Islet precursor cell (in vitro differentiated cells): ENCODE measurements around the gene TRPM2.

Source experiments
- DNase-seq: peaks from one replicate; pipeline ENCODE4 v3.0.0-alpha.2; 2018

Gene TRPM2

DNA sequence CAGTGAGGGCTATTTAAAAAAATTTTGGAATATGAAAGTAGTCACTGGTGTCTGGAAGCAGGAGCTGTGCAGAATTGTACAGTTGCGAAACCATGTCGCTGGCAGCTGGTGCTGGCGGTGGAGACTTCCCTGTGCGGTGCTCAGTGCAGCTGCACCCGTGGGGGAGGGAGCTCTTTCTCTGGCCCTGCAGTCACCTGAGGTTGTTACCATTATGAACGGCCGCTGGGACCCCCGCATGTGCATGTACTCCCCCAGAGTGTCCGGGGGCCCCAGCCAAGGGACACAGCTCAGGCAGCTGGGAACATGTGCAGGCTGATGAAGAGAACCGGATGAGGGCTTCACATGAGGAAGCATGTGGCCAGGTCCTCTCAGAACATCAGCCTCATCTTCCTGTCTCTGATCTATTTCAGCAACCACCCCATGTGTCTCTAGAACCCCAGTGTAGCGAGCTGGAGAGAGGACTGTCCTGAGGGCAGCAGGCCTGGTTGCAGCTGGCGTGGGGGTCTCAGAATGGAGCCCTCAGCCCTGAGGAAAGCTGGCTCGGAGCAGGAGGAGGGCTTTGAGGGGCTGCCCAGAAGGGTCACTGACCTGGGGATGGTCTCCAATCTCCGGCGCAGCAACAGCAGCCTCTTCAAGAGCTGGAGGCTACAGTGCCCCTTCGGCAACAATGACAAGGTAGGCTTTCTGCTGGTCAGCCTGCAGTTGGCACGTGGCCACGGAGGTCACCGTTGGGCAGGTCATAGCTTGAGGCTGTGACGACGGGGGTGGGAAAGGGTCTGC, at the start of gene TRPM2:
Gene TRPM2 (plus strand): TSS at position 431 of the 780 bp plus-strand sequence. CDS start 80 bp downstream, at position 511.
- DNase-seq, result no peak

DNA sequence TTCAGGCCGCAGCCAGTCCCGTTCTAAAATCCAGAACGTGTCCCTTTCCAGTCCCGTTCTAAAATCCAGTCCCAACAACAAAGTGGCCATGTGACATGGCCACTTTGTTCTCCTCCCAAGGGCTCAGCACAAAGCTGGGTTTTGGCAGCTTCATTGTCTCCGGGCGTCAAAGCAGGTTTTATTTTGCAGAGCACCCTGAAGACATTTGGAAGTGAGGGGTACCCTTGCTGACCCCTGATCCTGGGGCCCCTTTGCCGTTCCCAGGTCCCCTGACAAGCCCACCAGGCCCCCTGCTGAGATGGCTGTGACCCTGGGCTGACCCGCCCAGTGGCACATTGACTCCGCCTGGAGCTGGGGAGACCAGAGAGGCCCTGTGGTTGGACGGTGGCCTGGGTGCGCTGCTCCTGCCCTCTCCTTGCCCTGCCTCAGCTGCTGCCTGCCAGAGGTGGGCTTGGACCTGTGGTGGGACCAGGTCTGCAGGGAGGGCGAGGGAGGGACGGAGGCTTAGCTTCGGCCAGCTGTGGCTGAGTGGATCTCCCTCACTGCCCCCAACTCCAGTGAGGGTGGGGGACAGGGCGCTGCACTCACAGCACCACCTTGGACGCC, 49.3 kb upstream of the TRPM2 start:
- DNase-seq, result no peak

DNA sequence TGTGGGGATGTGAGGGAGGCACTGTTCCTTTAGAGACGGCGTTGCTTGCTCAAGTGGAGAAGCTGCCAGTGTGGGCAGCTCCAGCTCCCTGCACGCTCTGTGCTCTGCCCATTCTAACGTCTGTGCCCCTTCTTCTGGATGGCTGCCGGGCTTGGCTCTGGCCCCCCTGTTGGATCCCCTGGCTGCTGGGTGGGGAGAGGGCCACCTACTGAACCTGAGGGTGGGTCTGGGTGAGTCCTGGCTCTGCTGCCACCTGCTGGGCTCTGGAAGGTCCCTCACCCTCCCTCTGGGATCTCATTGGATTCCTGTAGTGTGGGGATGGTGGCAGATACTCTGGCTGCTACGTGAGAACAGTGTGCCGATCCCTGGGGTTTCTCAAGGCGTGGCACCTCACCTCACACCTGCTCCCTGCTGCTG, 48.5 kb upstream of the TRPM2 start:
- DNase-seq, result peak; percentile 77

DNA sequence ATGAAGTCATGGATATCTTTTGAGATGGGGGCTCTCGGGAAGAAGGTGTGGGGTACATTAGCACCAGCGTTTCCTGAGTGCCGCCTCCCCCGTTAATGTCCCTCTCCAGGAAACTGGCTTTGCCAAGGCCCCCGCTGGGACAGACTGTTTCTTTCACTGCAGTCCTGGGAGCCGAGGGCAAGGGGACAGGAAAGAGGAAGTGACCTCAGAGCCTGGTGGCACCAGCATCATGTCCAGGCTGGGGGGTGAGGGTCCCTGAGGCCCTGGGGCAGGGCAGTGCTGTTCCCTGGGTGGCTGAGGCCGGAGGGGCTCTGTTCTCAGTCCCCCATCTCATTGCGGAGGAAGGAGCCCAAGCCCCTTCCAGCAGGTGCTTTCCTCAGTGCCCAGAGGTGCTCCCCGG, 47.7 kb upstream of the TRPM2 start:
- DNase-seq, result no peak

DNA sequence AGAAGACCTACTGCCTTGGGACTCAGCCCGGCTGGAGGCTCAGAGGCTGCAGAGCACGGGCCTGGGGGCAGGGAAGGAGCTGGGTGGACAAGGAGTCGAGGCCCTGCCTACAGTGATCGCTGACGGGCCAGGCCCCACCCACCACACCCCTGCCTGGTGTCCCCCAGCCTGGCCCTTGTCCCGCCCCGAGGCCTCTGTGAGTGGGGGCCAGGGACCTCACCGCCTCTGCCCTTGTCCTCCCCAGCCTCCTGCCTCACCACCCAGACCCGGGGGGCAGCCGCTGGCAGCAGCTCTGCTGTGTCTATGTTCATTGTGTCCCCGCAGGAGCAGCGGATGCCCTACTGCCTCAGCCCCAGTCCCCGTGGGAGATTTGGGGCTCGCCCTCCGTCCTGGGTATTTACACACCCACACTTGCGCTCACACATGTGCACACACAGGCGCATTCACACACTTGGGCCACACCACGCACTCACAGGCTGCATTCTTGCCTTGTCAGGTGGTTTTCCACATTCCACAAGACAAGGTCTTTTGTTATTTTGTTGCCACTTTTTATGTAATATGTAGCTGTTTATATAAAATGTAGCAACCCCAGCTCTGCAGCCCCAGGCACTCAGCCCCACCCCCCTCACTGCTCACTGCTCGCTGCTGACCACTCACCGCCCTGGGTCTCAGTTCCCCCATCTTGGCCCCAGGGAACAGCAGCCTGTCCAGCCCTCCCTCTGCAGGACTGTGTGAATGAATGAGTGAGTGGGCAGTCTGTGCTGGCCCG, 46.3 kb upstream of the TRPM2 start:
- no peak for DNase-seq

DNA sequence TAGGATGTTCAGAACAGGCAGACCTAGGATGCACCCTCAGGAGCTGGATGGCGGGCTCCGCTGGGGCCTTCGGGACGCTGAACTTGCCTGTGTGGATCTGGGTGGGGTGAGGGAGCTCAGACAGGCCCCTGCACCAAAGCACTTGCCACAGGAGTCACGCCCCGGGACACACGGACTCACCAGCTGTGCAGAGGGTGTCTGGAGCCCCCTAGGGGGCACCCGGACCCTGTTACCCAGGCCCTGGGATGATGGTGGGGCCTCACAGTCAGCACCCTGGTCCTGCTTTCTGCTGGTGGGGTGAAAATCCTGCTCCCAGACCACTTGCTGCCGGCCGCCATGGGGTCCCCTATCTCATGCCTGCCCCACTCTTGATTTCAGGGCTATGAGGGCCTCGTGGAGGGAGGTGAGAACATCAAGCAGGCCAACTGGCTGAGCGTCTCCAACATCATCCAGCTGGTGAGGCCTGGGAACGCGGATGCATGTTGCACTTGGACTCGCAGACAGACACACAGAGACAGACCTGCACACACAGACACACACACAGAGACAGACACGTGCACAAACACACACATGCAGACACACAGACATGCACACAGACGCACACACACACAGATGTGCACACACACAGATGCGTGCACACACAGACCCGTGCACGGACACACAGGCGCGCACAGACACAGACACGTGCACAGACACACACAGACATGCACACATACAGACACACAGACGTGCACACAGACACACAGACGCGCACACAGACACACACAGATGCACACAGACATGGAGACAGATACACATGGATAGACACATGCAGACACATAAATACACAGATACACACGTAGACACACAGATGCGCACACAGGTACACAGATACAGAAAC, 42.6 kb upstream of the TRPM2 start:
- DNase-seq, result no peak

DNA sequence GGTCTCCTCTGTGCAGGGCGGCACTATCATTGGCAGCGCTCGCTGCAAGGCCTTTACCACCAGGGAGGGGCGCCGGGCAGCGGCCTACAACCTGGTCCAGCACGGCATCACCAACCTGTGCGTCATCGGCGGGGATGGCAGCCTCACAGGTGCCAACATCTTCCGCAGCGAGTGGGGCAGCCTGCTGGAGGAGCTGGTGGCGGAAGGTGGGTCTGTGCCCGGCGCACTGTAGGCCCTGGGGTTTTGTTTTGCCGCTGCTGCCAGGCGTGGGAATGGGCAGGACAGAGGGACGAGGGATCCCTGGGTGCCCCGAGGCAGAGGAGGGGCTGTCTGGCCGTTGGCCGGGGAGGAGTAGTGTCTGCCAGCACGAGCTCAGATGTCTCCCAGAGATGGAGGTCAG, 41.3 kb upstream of the TRPM2 start:
- no peak for DNase-seq

DNA sequence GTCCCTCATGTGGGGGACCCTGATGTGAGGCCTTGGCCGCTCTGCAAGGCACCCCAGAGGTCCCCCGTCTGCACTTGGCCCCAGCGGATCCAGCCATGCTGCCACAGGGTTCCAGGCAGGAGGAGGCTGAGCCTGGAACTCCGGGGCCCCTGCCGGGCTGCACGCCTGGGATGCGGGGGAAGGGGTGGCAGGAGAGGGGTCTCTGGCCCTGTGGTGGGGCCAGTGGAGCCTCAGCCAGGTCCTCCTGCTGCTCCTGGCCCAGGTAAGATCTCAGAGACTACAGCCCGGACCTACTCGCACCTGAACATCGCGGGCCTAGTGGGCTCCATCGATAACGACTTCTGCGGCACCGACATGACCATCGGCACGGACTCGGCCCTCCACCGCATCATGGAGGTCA, 40.7 kb upstream of the TRPM2 start:
- no peak for DNase-seq

DNA sequence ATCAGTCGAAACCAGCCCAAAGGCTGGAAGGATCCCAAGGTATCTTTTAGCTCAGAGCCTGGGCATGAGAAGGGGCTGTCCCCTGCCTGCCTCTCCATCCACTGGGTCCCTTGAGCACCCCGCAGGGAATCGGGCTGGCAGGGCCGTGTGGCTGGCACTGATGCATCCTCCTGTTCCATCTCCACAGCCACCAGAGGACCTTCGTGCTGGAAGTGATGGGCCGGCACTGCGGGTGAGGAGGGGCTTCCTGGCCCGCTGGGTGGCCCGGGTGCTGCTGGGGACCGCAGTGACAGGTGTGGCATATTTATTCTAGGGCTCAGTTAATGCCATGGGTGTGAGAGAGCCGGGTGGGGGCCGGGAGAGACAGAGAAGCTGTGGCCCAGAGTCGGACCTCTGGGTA, 40.0 kb upstream of the TRPM2 start:
- no peak for DNase-seq

DNA sequence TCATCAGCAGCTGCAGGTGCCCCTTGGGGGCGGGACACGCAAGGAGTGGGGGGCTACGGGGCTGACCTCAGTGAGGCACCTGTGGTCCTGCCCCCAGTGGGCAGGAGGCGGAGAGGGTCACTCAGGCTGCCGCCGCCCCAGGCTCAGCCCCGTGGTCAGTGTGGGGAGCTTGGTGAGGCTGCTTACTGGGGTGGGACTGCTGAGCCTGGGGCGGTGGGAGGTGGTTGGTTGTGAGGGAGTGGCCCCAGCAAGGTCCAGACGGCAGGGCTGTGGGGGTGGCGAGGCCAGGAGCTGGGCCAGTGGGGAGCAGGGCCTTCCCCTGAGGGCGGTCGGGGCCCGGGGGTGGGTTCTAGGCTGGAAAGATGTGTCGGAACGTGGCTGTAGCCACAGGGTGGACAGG, 39.3 kb upstream of the TRPM2 start:
- DNase-seq, result no peak

DNA sequence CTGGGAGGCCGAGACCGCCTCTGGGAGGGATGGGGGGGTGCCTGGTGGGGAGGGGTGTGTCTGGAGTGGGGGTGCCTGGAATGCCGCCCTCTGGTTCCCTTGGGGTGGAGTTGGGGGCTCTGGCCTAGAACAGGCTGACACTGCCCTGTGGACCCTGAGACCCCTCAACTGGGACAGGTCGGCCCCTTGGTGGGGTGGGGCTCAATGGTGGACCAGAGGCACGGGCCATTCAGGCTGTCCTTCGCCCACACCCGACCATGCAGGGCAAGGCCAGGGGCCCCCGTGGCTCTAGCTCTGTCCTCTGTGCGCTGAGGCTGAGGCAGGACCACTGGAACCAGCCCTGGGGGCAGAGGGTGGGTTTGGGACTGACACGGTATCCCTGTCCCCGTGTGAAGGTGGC, 38.9 kb upstream of the TRPM2 start:
- DNase-seq, result no peak

DNA sequence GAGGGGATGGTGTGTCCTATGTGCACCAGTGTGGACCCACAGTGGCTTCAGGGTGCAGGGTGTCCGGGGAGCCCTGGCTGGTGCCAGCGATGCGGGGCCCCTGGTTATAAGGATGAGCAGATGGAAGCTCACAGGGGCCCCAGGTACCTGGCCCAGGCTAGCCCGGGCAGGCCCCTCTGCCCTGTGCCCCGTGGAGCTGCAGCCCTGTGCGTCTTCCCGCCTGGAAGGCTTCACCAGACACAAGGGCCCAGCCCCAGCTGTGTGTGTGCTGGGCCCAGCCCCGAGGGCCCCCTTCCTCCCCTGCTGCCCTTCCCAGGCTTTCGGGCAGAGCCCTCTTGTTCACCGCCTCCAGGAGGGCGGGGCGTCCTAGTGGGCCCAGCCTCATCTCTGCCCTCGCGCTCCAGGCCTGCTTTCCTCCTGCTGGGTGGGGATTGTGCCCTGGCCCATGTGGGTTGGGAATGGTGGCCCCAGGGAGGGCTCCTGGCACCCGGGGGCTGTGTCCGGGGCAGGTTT, 37.7 kb upstream of the TRPM2 start:
- no peak for DNase-seq

DNA sequence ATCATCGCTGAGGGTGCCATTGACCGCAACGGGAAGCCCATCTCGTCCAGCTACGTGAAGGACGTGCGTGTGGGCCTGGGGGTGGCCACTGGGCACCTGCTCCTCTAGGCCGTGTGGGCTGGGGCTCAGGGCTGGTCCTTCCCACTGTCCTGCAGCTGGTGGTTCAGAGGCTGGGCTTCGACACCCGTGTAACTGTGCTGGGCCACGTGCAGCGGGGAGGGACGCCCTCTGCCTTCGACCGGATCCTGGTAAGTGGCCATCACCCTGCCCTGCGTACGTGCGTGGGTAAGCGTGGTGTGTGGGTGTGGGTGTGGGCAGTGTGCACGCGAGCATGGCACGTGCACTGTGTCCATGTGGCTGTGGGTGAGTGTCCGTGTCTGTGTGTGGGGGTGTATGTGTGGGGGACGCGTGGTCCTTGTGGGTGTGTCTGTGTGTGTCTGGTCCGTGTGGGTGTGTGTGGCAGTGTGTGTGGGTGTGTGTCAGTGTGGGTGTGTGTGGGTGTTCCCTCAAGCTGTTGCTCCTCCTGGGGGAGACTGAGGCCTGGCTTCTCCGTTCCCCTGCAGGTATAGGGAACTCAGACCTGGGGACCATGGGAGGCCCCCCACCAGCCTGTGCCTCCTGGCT, 37.0 kb upstream of the TRPM2 start:
- DNase-seq, result no peak

DNA sequence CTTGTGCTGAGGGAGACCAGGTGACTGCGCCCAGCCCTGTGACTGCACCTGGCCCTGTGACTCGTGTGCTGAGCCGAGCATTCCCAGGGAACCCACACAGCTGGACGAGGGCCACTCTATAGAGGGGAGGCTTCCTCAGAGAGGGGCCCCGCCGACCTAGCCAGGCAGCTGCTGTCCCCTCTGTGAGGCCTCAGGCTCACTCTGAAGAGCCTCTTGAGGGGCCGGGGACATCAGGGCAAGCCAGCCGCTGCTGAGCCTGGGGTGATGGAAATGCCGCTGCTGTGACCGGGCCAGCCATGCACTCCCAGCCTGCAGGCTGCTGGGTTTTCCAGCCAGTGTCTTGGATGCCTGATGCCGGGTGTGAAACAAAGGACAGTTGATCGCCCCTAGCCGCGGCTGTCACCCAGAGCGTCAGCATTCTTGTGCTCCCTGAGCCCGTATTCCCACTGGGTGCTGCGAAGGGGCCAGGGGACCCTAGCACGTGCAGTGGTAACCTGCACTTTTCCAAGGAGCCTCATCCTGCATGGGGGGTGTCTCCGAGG, 36.1 kb upstream of the TRPM2 start:
- no peak for DNase-seq

DNA sequence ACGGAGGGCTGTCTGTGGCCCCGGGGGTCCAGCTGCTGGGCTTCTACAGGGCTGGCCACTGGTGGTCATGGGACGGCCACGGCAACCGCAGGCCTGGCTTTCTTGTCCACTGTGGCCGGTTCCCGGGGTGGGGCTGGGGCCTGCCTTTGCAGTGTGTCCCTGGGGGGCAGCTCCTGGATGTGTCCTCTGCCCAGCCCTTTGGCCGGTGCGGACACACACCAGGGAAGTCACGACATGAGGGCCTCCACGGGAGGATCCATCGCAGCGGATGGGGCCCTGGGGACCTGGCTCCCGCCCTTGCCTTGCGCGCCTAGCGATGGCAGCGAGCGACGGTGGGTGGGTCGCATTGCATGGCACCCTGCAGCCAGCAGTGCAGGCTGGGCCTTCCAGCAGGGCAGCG, 35.5 kb upstream of the TRPM2 start:
- DNase-seq, result no peak

DNA sequence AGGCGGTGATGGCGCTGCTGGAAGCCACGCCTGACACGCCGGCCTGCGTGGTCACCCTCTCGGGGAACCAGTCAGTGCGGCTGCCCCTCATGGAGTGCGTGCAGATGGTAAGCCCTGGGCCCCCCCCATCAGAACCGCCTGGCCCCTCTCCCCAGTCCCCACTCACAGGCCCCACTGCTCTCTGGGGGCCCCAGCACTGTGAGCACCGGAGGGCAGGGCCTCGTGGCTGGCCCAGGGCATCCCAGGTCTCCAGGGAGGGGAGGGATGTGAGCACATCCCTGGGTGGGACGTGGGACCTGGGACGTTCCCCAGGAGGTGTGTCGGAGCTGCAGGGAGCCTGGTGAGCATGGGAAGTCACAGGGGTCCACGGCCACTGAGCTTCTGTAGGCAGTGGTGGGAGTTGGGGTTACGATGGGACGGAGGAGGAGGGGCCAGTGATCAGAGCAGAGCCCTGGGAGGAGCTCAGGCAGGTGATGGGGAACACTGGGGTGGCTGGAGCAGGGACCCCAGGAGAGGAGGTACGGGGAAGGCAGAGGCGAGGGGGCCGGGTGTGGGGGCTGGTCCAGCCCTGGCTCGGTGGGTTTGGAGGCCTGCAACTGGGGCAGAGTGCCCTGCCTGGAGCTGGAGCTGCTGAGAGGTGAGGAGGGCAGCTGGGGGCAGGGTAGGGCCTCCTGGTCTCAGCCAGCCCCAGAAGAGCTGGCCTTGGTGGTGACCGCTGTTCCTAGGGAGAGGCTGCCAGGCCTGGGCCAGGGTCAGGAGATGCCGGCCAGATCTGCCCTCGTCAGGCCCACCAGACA, 34.7 kb upstream of the TRPM2 start:
- DNase-seq, result no peak

DNA sequence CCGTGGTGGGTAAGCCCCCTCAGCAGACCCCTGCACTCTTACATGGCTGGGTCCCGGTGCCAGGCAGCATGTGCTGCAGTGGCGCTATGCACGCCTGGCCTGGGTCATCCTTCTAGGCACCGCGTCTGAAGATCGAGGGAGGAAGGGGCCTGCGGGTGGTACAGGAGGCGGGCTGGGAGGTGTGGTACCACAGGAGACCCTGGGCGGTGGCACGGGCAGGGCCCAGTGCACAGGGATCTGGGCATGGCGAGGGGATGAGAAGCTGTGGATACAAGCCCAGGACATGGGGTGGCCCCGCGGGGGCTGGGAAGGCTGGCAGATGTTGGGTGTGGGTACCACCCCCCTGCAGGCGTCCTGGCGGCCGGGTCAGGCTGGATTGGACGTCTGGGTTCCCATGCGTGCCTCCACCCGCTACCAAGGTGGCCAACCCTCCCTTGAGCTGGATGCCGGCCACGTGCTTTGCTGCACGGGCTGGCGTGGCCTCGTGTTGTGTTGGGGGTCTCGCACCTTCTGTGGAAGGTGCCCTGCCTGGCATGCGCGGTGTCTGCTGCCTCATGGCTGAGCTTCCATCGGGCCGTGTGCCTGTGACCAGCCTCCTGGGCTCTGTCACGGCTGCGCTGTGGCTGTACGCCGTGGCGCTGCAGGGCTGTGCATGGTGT, 33.9 kb upstream of the TRPM2 start:
- no peak for DNase-seq

DNA sequence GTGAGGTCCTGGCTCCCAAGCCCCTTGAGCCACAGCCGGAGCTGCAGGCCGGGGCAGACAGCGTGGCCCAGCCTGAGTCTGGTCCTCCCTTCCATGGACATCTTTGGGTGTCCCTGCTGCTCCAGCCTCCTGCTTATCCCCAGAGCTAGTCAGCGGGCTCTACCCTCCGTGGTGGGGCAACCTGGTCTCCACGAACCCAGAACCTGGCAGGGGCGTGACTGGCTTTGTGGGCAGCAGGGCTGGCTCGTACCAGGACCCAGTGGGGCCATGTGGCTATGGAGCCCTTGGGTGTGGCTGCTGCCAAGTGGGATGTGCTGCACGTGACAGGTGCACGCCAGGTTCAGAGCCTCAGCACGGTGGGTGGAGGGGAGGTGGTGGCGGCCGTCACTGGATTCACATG, 32.6 kb upstream of the TRPM2 start:
- DNase-seq, result no peak

DNA sequence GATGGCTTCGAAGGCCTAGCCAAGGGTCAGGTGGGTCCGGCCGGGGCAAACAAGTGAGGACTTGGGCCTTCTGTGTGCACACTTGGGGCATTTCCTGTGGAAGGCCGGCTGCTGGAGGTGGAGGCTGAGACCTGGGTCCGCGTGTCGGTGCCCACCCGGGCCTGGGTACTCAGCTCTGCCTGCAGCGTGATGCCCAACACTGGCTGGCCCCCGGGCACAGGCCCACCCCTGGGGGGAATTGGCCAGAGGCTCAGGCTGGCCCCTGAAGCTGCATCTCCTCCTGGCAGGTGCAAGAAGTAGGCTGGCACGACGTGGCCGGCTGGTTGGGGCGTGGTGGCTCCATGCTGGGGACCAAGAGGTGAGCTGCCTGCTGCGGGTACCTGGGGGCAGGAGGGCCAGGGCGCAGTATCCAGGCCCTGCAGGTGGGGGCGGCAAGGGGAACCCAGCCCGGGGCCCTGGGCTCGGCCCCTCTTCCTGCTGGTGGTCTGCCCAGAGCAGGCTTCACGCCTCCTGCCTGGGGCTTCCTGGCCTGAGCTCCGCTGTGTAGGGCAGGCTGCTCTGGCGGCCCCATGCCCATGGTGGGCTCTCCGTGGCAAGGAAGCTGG, 31.5 kb upstream of the TRPM2 start:
- no peak for DNase-seq
